Panc1 (cell line): Measurements from ENCODE around the gene UBC. TPM values are rescaled to one million over a fixed set of nuclear protein-coding genes. Genes with fewer than 3 reads are reported as not detected.
"Not testable (repeated sequence)": the region's sequence is repeated elsewhere in the genome, so short reads cannot be mapped to it uniquely, and the experiment has no call there.

ENCODE experiments used
- ATAC-seq: fragments of 200-7000 bp; cut with Tn5 transposase; 2 replicates; pipeline ENCODE4 v1.9.1; 2020; ENCODE audit warnings: mild to moderate bottlenecking, moderate library complexity
- BruUV-seq: library from RNA; stranded (reverse); fragments of 400-500 nt; replicated peaks from 2 replicates; lab custom pipeline; 2021; lab: Mats Ljungman, UMichigan
- CTCF ChIA-PET: fragments of 300-600 bp; sonication (Branson Sonifier 250); formaldehyde crosslinking; loops from one replicate; lab custom pipeline; 2022; ENCODE audit warnings: antibody characterized with exemption; lab: Charles Lee
- POLR2A ChIA-PET: fragments of 300-600 bp; sonication (Branson Sonifier 250); formaldehyde crosslinking; loops from one replicate; lab custom pipeline; 2022; ENCODE audit warnings: antibody characterized with exemption; lab: Charles Lee
- DNase-seq: peaks from one replicate; pipeline ENCODE4 v3.0.0-alpha.2; 2010; ENCODE audit warnings: low read depth, low spot score
- H3K27ac ChIP-seq: 2 replicates; pipeline ENCODE4 v1.5.1; 2011; ENCODE audit warnings: mild to moderate bottlenecking, low read length, inconsistent platforms
- H3K27me3 ChIP-seq: fragments of 200-500 bp; sonication (Bioruptor generic); 2 replicates; pipeline ENCODE4 v1.6.0; 2014; ENCODE audit warnings: low read length, inconsistent platforms; ENCODE audit not compliant: control insufficient read depth, insufficient read depth
- H3K36me3 ChIP-seq: fragments of 200-500 bp; sonication (Bioruptor generic); 2 replicates; pipeline ENCODE4 v1.5.1; 2014; ENCODE audit warnings: inconsistent platforms, mild to moderate bottlenecking, low read length, moderate library complexity; ENCODE audit not compliant: control insufficient read depth, insufficient read depth
- H3K4me1 ChIP-seq: 2 replicates; pipeline ENCODE4 v1.5.1; 2011; ENCODE audit warnings: inconsistent platforms, mild to moderate bottlenecking, low read length, moderate library complexity; ENCODE audit not compliant: control insufficient read depth, insufficient read depth
- H3K4me3 ChIP-seq, 2 experiments: 2 replicates each; pipeline ENCODE4 v1.5.1; 2011 to 2012; ENCODE audit warnings: low read depth in 2 of 2, low read length in 2 of 2, mild to moderate bottlenecking in 2 of 2, inconsistent platforms in 1 of 2, moderate library complexity in 1 of 2
- H3K9me3 ChIP-seq: fragments of 200-500 bp; sonication (Bioruptor generic); 2 replicates; pipeline ENCODE4 v1.5.1; 2014; ENCODE audit warnings: low read depth, mild to moderate bottlenecking, inconsistent platforms, low read length, moderate library complexity; ENCODE audit not compliant: control insufficient read depth, insufficient read depth
- CTCF ChIP-seq: fragments of 450-650 bp; IDR thresholded peaks from 2 replicates; pipeline ENCODE4 v1.5.1; 2017; ENCODE audit warnings: mild to moderate bottlenecking
- POLR2AphosphoS5 ChIP-seq: IDR thresholded peaks from 2 replicates; pipeline ENCODE4 v1.6.1; 2012; ENCODE audit warnings: mild to moderate bottlenecking, low read depth, low read length, moderate library complexity
- SIN3A ChIP-seq: IDR thresholded peaks from 2 replicates; pipeline ENCODE4 v1.6.1; 2012; ENCODE audit warnings: low read depth, mild to moderate bottlenecking, low read length, moderate library complexity, borderline replicate concordance; ENCODE audit not compliant: insufficient read depth
- TCF7L2 ChIP-seq: IDR thresholded peaks from 2 replicates; pipeline ENCODE4 v1.6.1; 2011; ENCODE audit warnings: mild to moderate bottlenecking, low read depth, low read length, inconsistent platforms
- in situ Hi-C: cut with HindIII; loops from 2 replicates; pipeline ENCODE4 v1.10.0; 2016; ENCODE audit warnings: low sequenced_read_pairs, low pct_unique_long_range_greater_than_20kb
- intact Hi-C: fragments of 100-400 bp; cut with micrococcal nuclease; formaldehyde crosslinking; loops from one replicate; pipeline ENCODE4 v1.10.0; 2022; ENCODE audit not compliant: unreplicated experiment
- total RNA-seq: library from RNA; stranded (reverse); gene quantifications from one replicate; pipeline ENCODE4 v1.2.1, GENCODE V29; 2021; ENCODE audit not compliant: unreplicated experiment
- TF ChIP-seq, protein P1 (sequence below), 2 experiments: IDR thresholded peaks; 2 replicates each; pipeline ENCODE4 v1.6.1; 2011 to 2012; ENCODE audit warnings: low read depth in 2 of 2, control low read depth in 1 of 2, low read length in 1 of 2, mild to moderate bottlenecking in 1 of 2, moderate library complexity in 1 of 2; ENCODE audit not compliant: insufficient read depth in 1 of 2

UBC gene
- total RNA-seq, 1 experiment from 2014 or later = 1,725 TPM

DNA sequence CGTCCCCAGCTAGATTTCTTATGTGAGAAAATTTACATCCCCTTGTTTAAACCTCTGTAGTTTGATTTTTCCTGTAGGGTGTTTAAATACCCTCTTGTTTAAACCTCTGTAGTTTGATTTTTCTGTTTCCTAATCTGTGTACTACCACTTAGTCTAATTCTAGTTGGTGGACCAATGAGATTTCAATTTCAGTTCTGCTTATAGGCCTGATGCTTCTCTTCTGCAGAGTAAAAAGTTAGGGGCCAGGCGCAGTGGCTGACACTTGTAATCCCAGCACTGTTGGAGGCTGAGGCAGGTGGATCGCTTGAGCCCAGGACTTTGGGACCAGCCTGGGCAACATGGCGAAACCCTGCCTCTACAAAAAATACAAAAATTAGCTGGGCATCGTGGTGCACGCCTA is 11.5 kb downstream of the UBC start:
- TF ChIP-seq TCF7L2 = no peak
- TF ChIP-seq POLR2AphosphoS5 = no peak
- TF ChIP-seq SIN3A = no peak
- TF ChIP-seq, protein P1, sequence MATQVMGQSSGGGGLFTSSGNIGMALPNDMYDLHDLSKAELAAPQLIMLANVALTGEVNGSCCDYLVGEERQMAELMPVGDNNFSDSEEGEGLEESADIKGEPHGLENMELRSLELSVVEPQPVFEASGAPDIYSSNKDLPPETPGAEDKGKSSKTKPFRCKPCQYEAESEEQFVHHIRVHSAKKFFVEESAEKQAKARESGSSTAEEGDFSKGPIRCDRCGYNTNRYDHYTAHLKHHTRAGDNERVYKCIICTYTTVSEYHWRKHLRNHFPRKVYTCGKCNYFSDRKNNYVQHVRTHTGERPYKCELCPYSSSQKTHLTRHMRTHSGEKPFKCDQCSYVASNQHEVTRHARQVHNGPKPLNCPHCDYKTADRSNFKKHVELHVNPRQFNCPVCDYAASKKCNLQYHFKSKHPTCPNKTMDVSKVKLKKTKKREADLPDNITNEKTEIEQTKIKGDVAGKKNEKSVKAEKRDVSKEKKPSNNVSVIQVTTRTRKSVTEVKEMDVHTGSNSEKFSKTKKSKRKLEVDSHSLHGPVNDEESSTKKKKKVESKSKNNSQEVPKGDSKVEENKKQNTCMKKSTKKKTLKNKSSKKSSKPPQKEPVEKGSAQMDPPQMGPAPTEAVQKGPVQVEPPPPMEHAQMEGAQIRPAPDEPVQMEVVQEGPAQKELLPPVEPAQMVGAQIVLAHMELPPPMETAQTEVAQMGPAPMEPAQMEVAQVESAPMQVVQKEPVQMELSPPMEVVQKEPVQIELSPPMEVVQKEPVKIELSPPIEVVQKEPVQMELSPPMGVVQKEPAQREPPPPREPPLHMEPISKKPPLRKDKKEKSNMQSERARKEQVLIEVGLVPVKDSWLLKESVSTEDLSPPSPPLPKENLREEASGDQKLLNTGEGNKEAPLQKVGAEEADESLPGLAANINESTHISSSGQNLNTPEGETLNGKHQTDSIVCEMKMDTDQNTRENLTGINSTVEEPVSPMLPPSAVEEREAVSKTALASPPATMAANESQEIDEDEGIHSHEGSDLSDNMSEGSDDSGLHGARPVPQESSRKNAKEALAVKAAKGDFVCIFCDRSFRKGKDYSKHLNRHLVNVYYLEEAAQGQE (IDR thresholded peaks at IDR 0.05; ENCODE audit: insufficient read depth in 1 of 2, low read depth in 2 of 2, low read length in 1 of 2) = no peak
- TF ChIP-seq CTCF = no peak
- Histone ChIP-seq H3K27ac (peak overlapping the region; percentile 32; the same call in 1 of the 2 replicates), H3K36me3 (no peaks in the 10 kb centered on the region), H3K4me3 (no peak overlapping the region), H3K4me1 (peaks cover 36% of the 10 kb centered on the region), H3K9me3 (no peaks in the 10 kb centered on the region), H3K27me3 (no peaks in the 10 kb centered on the region)
- ChIA-PET CTCF (interaction anchor here (0.6 kb wide), 1 partner anchor 100 kb away, joined by 3 read pairs; no protein-coding TSS in a partner anchor), POLR2A (no interaction called here)
- no TSS peak for BruUV-seq
- ATAC-seq (no peak), DNase-seq (no peak)
- intact Hi-C loops (loop anchor here (10.0 kb wide), 2 partner anchors 78 to 128 kb away; no protein-coding TSS in a partner anchor), in situ Hi-C loops (no loop called here)

DNA sequence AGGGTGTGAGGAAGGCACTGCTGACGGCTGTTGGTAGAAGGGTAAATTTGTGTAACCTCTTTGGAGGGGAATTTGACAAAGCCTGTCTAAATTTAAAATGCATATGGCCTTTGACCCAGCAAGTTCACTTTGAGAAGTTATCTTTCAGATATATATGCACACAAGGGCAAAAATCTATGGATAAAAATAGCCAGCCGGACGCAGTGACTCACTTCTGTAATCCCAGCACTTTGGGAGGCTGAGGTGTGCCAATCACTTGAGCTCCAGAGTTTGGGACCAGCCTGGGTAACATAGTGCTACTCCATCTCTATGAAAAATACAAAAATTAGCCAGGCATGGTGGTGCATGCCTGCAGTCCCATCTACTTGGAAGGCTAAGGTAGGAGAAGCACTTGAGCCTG is 13.4 kb downstream of the UBC start:
- no TSS peak for BruUV-seq
- peaks cover 30% of the 10 kb centered on the region for H3K4me1 ChIP-seq
- intact Hi-C loops (loop anchor here (10.0 kb wide), 2 partner anchors 76 to 126 kb away; no protein-coding TSS in a partner anchor), in situ Hi-C loops (no loop called here)
- H3K4me3 ChIP-seq = no peak overlapping the region
- ATAC-seq (no peak), DNase-seq (no peak)
- CTCF ChIA-PET = no interaction called here
- H3K36me3 ChIP-seq = no peaks in the 10 kb centered on the region
- H3K9me3 ChIP-seq = no peaks in the 10 kb centered on the region
- TF ChIP-seq SIN3A = no peak
- TF ChIP-seq TCF7L2 = no peak
- TF ChIP-seq, protein P1 (IDR thresholded peaks at IDR 0.05; ENCODE audit: insufficient read depth in 1 of 2, low read depth in 2 of 2, low read length in 1 of 2) = no peak
- TF ChIP-seq POLR2AphosphoS5 = no peak
- no peak for TF ChIP-seq CTCF
- H3K27me3 ChIP-seq = no peaks in the 10 kb centered on the region
- POLR2A ChIA-PET = no interaction called here
- no peak overlapping the region; the same call in 1 of the 2 replicates for H3K27ac ChIP-seq

DNA sequence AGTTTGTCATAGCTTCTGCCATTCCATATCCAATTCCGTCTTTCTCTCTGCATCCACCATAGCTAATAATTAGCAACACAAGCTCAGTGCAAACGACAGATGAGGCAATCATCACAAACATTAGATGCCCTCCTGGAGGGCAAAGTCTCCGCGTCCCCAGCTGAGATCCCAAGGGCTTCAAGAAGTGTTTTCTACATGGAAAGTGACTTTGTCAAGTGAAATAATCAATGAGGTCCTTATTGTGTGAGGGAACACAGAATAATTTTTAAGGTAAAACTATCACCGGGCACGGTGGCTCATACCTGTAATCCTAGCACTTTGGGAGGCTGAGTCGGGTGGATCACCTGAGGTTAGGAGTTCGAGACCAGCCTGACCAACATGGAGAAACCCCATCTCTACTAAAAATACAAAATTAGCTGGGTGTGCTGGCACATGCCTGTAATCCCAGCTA is 14.1 kb downstream of the UBC start:
- H3K36me3 ChIP-seq, H3K27me3 ChIP-seq, BruUV-seq, H3K9me3 ChIP-seq, ATAC-seq, H3K27ac ChIP-seq, H3K4me3 ChIP-seq, DNase-seq, in situ Hi-C loops: not testable (repeated sequence)
- intact Hi-C loops = loop anchor here (10.0 kb wide), 2 partner anchors 76 to 126 kb away; no protein-coding TSS in a partner anchor
- peaks cover 27% of the 10 kb centered on the region for H3K4me1 ChIP-seq
- POLR2A ChIA-PET = interaction anchor here (0.7 kb wide), 1 partner anchor 359 kb away, joined by 6 read pairs; no protein-coding TSS in a partner anchor
- CTCF ChIA-PET = interaction anchor here (0.5 kb wide), 1 partner anchor 641 kb away, joined by 3 read pairs; no protein-coding TSS in a partner anchor
